ENCODE measurements around the gene HDAC4.
A peak's percentile ranks its signal among the peaks of the same experiment; 100 is the strongest.

HDAC4 gene

GRCh38 chr2:239125726-239126675 is 274.8 kb downstream of the HDAC4 start:
- Histone ChIP-seq H3K27me3 (ENCODE audit: control insufficient read depth in 5 of 5, insufficient read depth in 4 of 5, low read length in 5 of 5) (no peaks in the 10 kb centered on the region), H3K9ac (ENCODE audit: low read length in 5 of 5) (no peak overlapping the region), H3K36me3 (ENCODE audit: control insufficient read depth in 5 of 5, insufficient read depth in 5 of 5, low read length in 5 of 5) (peaks cover 0 to 72% (median 56%) of the 10 kb centered on the region in 5 donors), H3K27ac (ENCODE audit: low read depth, low read length) (no peak overlapping the region), H3K9me3 (ENCODE audit: control insufficient read depth in 5 of 5, low read length in 5 of 5) (no peaks in the 10 kb centered on the region), H3K4me1 (ENCODE audit: control insufficient read depth in 5 of 5, insufficient read depth in 5 of 5, low read length in 5 of 5) (peaks cover 0 to 19% (median 0%) of the 10 kb centered on the region in 5 donors), H3K4me3 (ENCODE audit: low read depth in 1 of 5, low read length in 5 of 5) (no peak overlapping the region)

- Histone ChIP-seq H3K4me1 (ENCODE audit: control insufficient read depth in 5 of 5, insufficient read depth in 5 of 5, low read length in 5 of 5) (peaks cover 0 to 25% (median 2%) of the 10 kb centered on the region in 5 donors), H3K36me3 (ENCODE audit: control insufficient read depth in 5 of 5, insufficient read depth in 5 of 5, low read length in 5 of 5) (peaks cover 0 to 55% (median 41%) of the 10 kb centered on the region in 5 donors), H3K27ac (ENCODE audit: low read depth, low read length) (no peak overlapping the region)
Measured at GRCh38 chr2:239124152-239124899, 276.5 kb downstream of the HDAC4 start.

GRCh38 chr2:239122421-239123110 is 278.3 kb downstream of the HDAC4 start:
- peaks cover 0 to 50% (median 31%) of the 10 kb centered on the region in 5 donors for H3K36me3 ChIP-seq (ENCODE audit: control insufficient read depth in 5 of 5, insufficient read depth in 5 of 5, low read length in 5 of 5)
- no peak overlapping the region for H3K27ac ChIP-seq (ENCODE audit: low read depth, low read length)
- H3K9ac ChIP-seq (ENCODE audit: low read length in 5 of 5), result no peak overlapping the region
- H3K4me3 ChIP-seq (ENCODE audit: low read depth in 1 of 5, low read length in 5 of 5), result no peak overlapping the region
- no peaks in the 10 kb centered on the region for H3K9me3 ChIP-seq (ENCODE audit: control insufficient read depth in 5 of 5, low read length in 5 of 5)
- H3K4me1 ChIP-seq (ENCODE audit: control insufficient read depth in 5 of 5, insufficient read depth in 5 of 5, low read length in 5 of 5), result peaks cover 0 to 25% (median 2%) of the 10 kb centered on the region in 5 donors
- no peaks in the 10 kb centered on the region for H3K27me3 ChIP-seq (ENCODE audit: control insufficient read depth in 5 of 5, insufficient read depth in 4 of 5, low read length in 5 of 5)

More at GRCh38 chr2:239124152-239124899, 276.5 kb downstream of the HDAC4 start:
- Histone ChIP-seq H3K9me3 (ENCODE audit: control insufficient read depth in 5 of 5, low read length in 5 of 5) (no peaks in the 10 kb centered on the region), H3K9ac (ENCODE audit: low read length in 5 of 5) (no peak overlapping the region), H3K4me3 (ENCODE audit: low read depth in 1 of 5, low read length in 5 of 5) (no peak overlapping the region), H3K27me3 (ENCODE audit: control insufficient read depth in 5 of 5, insufficient read depth in 4 of 5, low read length in 5 of 5) (no peaks in the 10 kb centered on the region)

GRCh38 chr2:239121600-239122012 is 279.2 kb downstream of the HDAC4 start:
- Histone ChIP-seq H3K4me1 (ENCODE audit: control insufficient read depth in 5 of 5, insufficient read depth in 5 of 5, low read length in 5 of 5) (peaks cover 0 to 25% (median 2%) of the 10 kb centered on the region in 5 donors), H3K36me3 (ENCODE audit: control insufficient read depth in 5 of 5, insufficient read depth in 5 of 5, low read length in 5 of 5) (peaks cover 0 to 40% (median 26%) of the 10 kb centered on the region in 5 donors), H3K4me3 (ENCODE audit: low read depth in 1 of 5, low read length in 5 of 5) (no peak overlapping the region), H3K27ac (ENCODE audit: low read depth, low read length) (peak overlapping the region; percentile 30), H3K27me3 (ENCODE audit: control insufficient read depth in 5 of 5, insufficient read depth in 4 of 5, low read length in 5 of 5) (no peaks in the 10 kb centered on the region), H3K9me3 (ENCODE audit: control insufficient read depth in 5 of 5, low read length in 5 of 5) (no peaks in the 10 kb centered on the region), H3K9ac (ENCODE audit: low read length in 5 of 5) (no peak overlapping the region)

- Histone ChIP-seq H3K9ac (ENCODE audit: low read length in 5 of 5) (no peak overlapping the region), H3K4me3 (ENCODE audit: low read depth in 1 of 5, low read length in 5 of 5) (no peak overlapping the region), H3K36me3 (ENCODE audit: control insufficient read depth in 5 of 5, insufficient read depth in 5 of 5, low read length in 5 of 5) (peaks cover 0 to 31% (median 17%) of the 10 kb centered on the region in 5 donors), H3K9me3 (ENCODE audit: control insufficient read depth in 5 of 5, low read length in 5 of 5) (no peaks in the 10 kb centered on the region), H3K27me3 (ENCODE audit: control insufficient read depth in 5 of 5, insufficient read depth in 4 of 5, low read length in 5 of 5) (no peaks in the 10 kb centered on the region), H3K4me1 (ENCODE audit: control insufficient read depth in 5 of 5, insufficient read depth in 5 of 5, low read length in 5 of 5) (peaks cover 0 to 25% (median 2%) of the 10 kb centered on the region in 5 donors), H3K27ac (ENCODE audit: low read depth, low read length) (no peak overlapping the region)
Measured at GRCh38 chr2:239120664-239121063, 280.2 kb downstream of the HDAC4 start.

- Histone ChIP-seq H3K4me3 (ENCODE audit: low read depth in 1 of 5, low read length in 5 of 5) (no peak overlapping the region), H3K9ac (ENCODE audit: low read length in 5 of 5) (no peak overlapping the region), H3K27ac (ENCODE audit: low read depth, low read length) (no peak overlapping the region), H3K4me1 (ENCODE audit: control insufficient read depth in 5 of 5, insufficient read depth in 5 of 5, low read length in 5 of 5) (peaks cover under 1 to 32% (median 2%) of the 10 kb centered on the region in 5 donors), H3K9me3 (ENCODE audit: control insufficient read depth in 5 of 5, low read length in 5 of 5) (no peaks in the 10 kb centered on the region), H3K27me3 (ENCODE audit: control insufficient read depth in 5 of 5, insufficient read depth in 4 of 5, low read length in 5 of 5) (no peaks in the 10 kb centered on the region), H3K36me3 (ENCODE audit: control insufficient read depth in 5 of 5, insufficient read depth in 5 of 5, low read length in 5 of 5) (peaks cover 0 to 24% (median 6%) of the 10 kb centered on the region in 5 donors)
Measured at GRCh38 chr2:239119346-239120126, 281.3 kb downstream of the HDAC4 start.

- no peak overlapping the region for H3K27ac ChIP-seq (ENCODE audit: low read depth, low read length)
- no peak overlapping the region for H3K4me3 ChIP-seq (ENCODE audit: low read depth in 1 of 5, low read length in 5 of 5)
- no peaks in the 10 kb centered on the region for H3K9me3 ChIP-seq (ENCODE audit: control insufficient read depth in 5 of 5, low read length in 5 of 5)
- H3K27me3 ChIP-seq (ENCODE audit: control insufficient read depth in 5 of 5, insufficient read depth in 4 of 5, low read length in 5 of 5), result no peaks in the 10 kb centered on the region
- H3K9ac ChIP-seq (ENCODE audit: low read length in 5 of 5), result no peak overlapping the region
- H3K36me3 ChIP-seq (ENCODE audit: control insufficient read depth in 5 of 5, insufficient read depth in 5 of 5, low read length in 5 of 5), result peaks cover 0 to 18% (median 0%) of the 10 kb centered on the region in 5 donors
- H3K4me1 ChIP-seq (ENCODE audit: control insufficient read depth in 5 of 5, insufficient read depth in 5 of 5, low read length in 5 of 5), result peaks cover 6 to 40% (median 10%) of the 10 kb centered on the region in 5 donors
Measured at GRCh38 chr2:239118675-239119211, 282.1 kb downstream of the HDAC4 start.

- Histone ChIP-seq H3K4me3 (ENCODE audit: low read depth in 1 of 5, low read length in 5 of 5) (no peak overlapping the region), H3K9ac (ENCODE audit: low read length in 5 of 5) (no peak overlapping the region), H3K9me3 (ENCODE audit: control insufficient read depth in 5 of 5, low read length in 5 of 5) (no peaks in the 10 kb centered on the region), H3K4me1 (ENCODE audit: control insufficient read depth in 5 of 5, insufficient read depth in 5 of 5, low read length in 5 of 5) (peaks cover 6 to 44% (median 14%) of the 10 kb centered on the region in 5 donors), H3K27ac (ENCODE audit: low read depth, low read length) (no peak overlapping the region), H3K36me3 (ENCODE audit: control insufficient read depth in 5 of 5, insufficient read depth in 5 of 5, low read length in 5 of 5) (peaks cover 0 to 13% (median 0%) of the 10 kb centered on the region in 5 donors), H3K27me3 (ENCODE audit: control insufficient read depth in 5 of 5, insufficient read depth in 4 of 5, low read length in 5 of 5) (no peaks in the 10 kb centered on the region)
Measured at GRCh38 chr2:239118264-239118663, 282.6 kb downstream of the HDAC4 start.

- H3K27ac ChIP-seq (ENCODE audit: low read depth, low read length), result no peak overlapping the region
Measured at GRCh38 chr2:239117831-239118230, 283.0 kb downstream of the HDAC4 start.

More at GRCh38 chr2:239117831-239118230, 283.0 kb downstream of the HDAC4 start:
- H3K4me3 ChIP-seq (ENCODE audit: low read depth in 1 of 5, low read length in 5 of 5), result no peak overlapping the region
- H3K36me3 ChIP-seq (ENCODE audit: control insufficient read depth in 5 of 5, insufficient read depth in 5 of 5, low read length in 5 of 5), result peaks cover 0 to 13% (median 0%) of the 10 kb centered on the region in 5 donors
- H3K27me3 ChIP-seq (ENCODE audit: control insufficient read depth in 5 of 5, insufficient read depth in 4 of 5, low read length in 5 of 5), result no peaks in the 10 kb centered on the region
- H3K9ac ChIP-seq (ENCODE audit: low read length in 5 of 5), result no peak overlapping the region
- H3K4me1 ChIP-seq (ENCODE audit: control insufficient read depth in 5 of 5, insufficient read depth in 5 of 5, low read length in 5 of 5), result peaks cover 6 to 46% (median 18%) of the 10 kb centered on the region in 5 donors
- no peaks in the 10 kb centered on the region for H3K9me3 ChIP-seq (ENCODE audit: control insufficient read depth in 5 of 5, low read length in 5 of 5)
